HG03103 (cell line): ENCODE results near the gene SCNN1B.
"Not testable (repeated sequence)": the region's sequence is repeated elsewhere in the genome, so short reads cannot be mapped to it uniquely, and the experiment has no call there.

Source experiments
- ATAC-seq: cut with Tn5 transposase; IDR thresholded peaks from one replicate; pipeline ENCODE4 v1.9.1; 2021; ENCODE audit warnings: low read depth; ENCODE audit not compliant: unreplicated experiment

The SCNN1B gene, protein sequence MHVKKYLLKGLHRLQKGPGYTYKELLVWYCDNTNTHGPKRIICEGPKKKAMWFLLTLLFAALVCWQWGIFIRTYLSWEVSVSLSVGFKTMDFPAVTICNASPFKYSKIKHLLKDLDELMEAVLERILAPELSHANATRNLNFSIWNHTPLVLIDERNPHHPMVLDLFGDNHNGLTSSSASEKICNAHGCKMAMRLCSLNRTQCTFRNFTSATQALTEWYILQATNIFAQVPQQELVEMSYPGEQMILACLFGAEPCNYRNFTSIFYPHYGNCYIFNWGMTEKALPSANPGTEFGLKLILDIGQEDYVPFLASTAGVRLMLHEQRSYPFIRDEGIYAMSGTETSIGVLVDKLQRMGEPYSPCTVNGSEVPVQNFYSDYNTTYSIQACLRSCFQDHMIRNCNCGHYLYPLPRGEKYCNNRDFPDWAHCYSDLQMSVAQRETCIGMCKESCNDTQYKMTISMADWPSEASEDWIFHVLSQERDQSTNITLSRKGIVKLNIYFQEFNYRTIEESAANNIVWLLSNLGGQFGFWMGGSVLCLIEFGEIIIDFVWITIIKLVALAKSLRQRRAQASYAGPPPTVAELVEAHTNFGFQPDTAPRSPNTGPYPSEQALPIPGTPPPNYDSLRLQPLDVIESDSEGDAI

GRCh38 chr16:23302045-23302956 is at the start of gene SCNN1B:
Gene SCNN1B (plus strand): TSS chr16:23302302. CDS start chr16:23348600, 46,298 bp downstream.
- ATAC-seq: no peak

DNA sequence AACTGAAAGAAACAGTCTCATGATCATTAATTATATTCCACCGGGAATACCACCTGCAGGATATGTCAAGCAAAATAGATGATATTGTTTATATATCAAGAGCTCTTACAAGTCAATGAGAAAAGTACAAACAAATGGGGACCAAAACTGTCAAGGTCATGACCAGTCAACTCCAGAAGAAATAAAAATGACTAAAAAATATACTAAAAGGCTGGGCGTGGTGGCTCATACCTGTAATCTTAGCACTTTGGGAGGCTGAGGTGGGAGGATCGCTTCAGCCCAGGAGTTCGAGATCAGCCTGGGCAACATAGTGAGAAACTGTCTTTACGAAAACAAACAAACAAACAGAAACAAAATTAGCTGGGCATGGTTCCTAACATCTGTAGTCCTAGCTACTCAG is 49.8 kb upstream of the SCNN1B start:
- no peak for ATAC-seq

DNA sequence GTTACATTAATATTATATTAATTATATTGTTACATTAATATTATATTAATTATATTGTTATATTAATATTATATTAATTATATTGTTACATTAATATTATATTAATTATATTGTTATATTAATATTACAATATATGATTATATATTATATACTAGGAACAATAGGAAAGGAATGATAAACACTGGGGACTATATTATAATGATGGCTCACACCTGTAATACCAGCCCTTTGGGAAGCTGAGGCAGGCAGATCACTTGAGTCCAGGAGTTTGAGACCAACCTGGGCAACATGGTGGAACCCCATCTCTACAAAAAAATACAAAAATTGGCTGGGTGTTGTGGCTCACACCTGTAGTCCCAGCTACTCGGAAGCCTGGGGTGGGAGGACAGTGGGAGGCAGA is 48.5 kb upstream of the SCNN1B start:
- ATAC-seq: not testable (repeated sequence)

GRCh38 chr16:23254338-23254737 is 47.8 kb upstream of the SCNN1B start:
- ATAC-seq: no peak

- no peak for ATAC-seq
Measured at GRCh38 chr16:23255000-23255399, 47.1 kb upstream of the SCNN1B start.

DNA sequence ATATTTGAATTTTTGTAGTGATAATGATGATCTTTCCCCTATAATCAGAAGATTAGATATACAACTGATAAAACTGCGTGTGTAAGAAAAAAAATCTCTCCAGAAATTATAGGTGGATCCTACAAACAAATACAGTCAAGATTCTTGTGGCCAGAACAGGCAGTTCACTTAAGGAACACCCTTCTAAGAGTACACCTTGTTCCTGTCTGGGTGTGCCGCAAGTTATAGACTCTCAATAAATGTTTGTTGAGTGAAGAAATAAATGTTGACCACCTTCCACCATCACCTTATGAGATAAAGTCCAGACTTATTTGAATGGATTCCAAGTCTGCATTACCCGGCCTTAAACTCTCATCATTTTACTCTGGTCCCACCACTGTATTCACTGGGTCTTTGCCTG is 45.7 kb upstream of the SCNN1B start:
- ATAC-seq: no peak

GRCh38 chr16:23257682-23258081 is 44.4 kb upstream of the SCNN1B start:
- ATAC-seq: no peak

DNA sequence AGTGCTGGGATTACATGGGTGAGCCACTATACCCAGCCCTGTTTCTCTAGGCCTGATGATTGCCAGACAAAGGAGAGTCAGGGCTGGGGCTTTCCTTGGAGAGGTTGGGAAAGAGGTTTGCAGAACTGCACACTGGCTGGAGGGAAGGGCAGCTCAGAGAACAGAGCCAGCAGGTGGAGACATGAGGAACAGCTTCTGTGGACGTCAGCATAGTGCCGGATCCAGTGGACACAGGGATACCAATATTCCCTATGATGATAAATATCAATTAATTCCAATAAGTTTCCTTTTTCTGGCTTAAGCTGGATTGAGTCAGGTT is 43.2 kb upstream of the SCNN1B start:
- ATAC-seq: no peak

DNA sequence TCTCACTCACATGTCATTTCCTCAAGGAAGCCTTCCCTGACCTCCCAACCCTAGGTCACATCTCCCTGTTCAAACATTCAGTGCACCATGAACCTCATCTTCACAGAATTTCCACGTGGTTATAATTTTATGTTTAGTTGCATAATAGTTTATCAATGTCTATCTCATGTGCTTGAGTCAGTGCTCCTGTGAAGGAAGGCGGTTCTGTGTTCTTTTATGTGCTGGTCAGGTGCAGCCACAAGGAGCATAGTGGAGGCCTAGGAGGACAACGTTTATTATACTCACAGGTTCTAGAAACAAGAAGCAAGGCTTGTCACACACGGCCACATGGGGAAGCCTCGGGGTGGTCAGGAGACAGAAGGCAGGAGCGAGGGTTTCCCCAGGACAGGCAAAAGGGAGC is 34.5 kb upstream of the SCNN1B start:
- ATAC-seq: no peak

- no peak for ATAC-seq
Measured at GRCh38 chr16:23268561-23268960, 33.5 kb upstream of the SCNN1B start.

DNA sequence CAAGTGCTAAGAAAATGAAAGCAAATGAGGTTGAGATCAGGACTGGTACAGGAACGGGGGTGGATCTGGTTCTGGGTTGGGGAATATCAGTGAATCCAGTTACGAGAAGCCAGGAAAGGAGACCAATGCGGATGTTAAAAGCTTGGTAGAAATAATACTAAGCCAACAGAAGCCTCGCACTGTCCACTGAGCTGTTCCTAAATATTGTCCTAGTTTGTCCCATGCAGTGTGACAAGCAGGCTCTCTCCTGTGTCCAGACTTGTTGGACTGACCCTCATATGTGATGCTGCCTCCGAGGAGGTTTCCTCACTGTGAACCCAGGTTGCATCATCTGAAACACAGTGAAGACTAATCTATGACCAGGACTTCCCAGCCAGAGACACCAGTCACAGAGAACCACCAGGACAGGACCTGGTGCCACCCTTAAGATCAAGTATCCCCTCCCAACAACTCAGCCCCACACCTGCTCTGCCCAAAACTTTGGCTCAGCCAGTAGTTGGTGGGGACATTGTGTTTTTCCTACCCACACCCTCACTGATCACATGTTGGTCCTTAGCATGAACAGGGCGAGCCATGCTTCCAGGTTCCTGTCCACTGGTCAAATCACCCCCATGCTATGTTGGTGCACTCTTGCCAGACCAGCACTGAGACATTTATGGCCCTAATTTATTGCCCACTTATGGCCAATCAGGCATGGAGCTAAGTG is 32.7 kb upstream of the SCNN1B start:
- no peak for ATAC-seq

DNA sequence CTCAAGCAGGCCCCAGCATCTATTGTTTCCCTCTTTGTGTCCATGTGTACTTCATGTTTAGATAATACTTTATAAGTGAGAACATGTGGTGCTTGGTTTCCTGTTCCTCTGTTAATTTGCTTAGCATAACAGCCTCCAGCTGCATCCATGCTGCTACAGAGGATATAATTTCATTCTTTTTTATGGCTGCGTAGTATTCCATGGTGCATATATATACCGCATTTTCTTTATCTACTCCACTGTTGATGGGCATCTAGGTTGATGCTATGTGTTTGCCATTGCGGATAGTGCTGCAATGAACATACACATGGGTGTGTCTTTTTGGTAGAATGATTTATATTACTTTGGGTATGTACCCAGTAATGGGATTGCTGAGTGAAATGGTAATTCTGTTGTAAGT is 31.4 kb upstream of the SCNN1B start:
- no peak for ATAC-seq

DNA sequence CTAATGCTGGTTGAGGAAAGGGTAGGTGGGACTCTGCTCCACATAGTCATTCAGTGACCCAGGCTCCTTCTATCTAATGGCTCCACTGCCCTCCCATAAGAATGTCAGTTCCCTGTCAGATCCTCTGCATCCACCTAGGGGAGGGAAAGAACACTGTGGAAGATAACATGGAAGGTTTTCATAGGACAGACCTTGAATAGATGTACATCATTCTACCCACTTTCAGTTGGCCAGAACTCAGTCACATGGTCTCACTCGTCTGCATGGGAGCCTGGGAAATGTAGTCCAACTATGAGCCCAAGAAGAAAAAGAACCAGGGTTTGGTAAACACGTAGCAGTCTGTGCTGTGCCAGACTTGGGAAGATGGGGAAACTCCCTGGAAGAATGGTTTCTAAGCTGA is 27.1 kb upstream of the SCNN1B start:
- ATAC-seq: no peak

DNA sequence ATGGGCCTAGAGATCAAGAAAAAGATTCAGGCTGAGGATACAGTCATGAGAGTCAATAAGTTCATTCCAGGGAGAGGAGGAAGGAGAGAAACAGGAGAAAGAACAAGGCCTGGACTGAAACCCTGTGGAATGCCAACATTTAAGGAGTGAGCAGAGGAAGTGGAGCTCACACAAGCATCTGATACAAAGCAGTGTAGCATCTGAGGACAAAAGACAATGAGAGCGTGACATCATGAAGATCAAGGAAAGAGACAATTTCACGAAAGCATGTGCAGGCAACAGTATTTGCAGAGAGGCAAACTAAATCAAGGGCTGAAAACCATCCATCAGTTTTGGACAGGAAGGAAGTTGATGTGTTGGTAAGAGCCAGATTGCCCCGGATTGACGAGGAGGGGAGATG is 25.3 kb upstream of the SCNN1B start:
- ATAC-seq: no peak

GRCh38 chr16:23278031-23278430 is 24.1 kb upstream of the SCNN1B start:
- no peak for ATAC-seq

GRCh38 chr16:23279721-23280153 is 22.4 kb upstream of the SCNN1B start:
- ATAC-seq: no peak

DNA sequence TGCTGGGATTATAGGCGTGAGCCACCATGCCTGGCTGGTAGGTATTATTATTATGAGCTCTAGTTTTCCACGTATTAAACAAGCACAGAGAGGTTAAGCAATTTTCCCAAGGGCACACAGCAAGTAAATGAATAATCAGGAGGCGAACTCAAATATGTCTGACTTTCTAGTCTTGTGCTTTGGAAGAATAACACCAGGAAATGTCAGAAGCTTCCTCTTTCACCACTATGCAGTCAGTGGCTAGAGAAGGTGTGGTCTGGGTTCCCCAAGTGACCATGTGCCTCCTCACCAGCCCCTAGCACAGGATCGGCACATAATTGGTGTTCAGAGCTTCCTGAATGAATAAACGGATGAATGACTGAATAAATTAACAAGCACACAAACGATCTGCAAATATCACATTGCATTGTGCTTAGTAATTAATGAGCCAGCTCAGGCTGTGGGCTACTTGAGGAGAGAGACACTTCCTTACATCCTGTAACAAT is 21.6 kb upstream of the SCNN1B start:
- no peak for ATAC-seq

DNA sequence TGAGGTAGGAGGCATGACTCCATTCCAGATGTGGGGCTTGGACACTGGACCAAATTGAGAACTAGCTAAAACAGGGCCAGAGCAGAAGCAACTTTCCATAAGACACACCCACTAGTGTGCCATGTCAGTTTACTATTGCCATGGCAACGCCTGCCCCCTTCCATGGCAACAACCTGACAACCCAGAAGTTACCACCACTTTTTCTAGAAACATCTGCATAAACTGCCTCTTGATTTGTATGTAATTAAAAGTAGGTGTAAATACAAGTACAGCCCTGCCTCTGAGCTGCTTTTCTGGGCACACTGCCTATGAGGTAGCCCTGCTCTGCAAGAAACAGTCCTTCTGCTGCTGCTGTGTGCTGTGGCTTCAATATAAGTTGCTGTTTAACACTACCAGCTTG is 19.5 kb upstream of the SCNN1B start:
- no peak for ATAC-seq

DNA sequence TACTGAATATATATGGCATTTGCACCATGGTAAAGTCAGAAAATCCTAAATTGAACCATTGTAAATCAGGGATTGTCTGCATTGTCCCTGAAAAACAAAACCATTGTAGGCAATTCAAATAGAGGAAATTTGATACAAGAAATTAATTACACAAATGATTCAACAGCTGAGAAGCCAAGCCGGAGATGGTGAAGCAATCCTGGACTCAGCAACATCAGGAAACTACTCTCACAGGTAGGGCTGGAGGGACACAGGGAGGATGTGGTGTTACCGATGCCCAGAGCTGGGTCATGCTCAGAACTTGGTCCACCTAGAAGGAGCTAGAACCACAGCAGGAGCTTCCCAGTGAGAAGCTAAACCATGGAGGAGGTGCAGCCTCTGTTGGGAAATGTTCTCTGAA is 18.5 kb upstream of the SCNN1B start:
- no peak for ATAC-seq

- no peak for ATAC-seq
Measured at GRCh38 chr16:23284584-23284983, 17.5 kb upstream of the SCNN1B start.

DNA sequence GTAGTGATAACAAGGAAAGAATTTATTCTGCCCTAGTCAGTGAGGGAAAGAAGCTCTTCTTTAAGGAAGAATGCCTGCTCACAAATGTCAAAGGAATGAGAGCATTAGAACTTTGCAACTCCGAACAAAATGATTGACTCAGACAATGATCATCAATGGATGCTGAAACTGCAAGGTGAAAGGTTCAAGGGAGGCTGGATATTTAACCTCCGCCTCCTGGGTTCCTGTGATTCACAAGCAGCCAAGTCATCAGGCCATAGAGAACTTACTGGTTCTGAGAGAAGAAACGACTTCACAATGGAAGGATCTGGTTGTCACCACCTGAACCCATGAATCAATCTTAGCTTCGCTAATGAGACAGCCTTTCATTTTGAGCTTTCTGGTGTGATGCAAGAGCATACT is 16.0 kb upstream of the SCNN1B start:
- no peak for ATAC-seq
